Kasumi-1 (cell line): ENCODE measurements around the gene ABCB1.
A peak's percentile ranks its signal among the peaks of the same experiment; 100 is the strongest.

ENCODE experiments used
- DNase-seq, 2 experiments: peaks; one replicate each; lab custom pipeline; 2025; lab: John Stamatoyannopoulos, UW

Gene ABCB1

GRCh38 chr7:87600130-87601124 lies at the start of gene ABCB1:
ABCB1 (minus strand) TSS chr7:87600884; CDS start chr7:87600184, 700 bp downstream.
- peak; percentile 83 to 84 for DNase-seq

GRCh38 chr7:87648316-87648715 lies 47.6 kb upstream of the ABCB1 start:
- no peak for DNase-seq

- DNase-seq: no peak
Measured at GRCh38 chr7:87645446-87645845, 44.8 kb upstream of the ABCB1 start.

- DNase-seq: no peak
Measured at GRCh38 chr7:87635921-87636320, 35.2 kb upstream of the ABCB1 start.

- peak in 1 of 2 experiments; percentile 16 for DNase-seq
Measured at GRCh38 chr7:87628780-87629569, 28.3 kb upstream of the ABCB1 start.

GRCh38 chr7:87627634-87627994 lies 26.9 kb upstream of the ABCB1 start:
- peak in 1 of 2 experiments; percentile 44 for DNase-seq

- DNase-seq: no peak
Measured at GRCh38 chr7:87625101-87625500, 24.4 kb upstream of the ABCB1 start.

GRCh38 chr7:87624628-87625027 lies 23.9 kb upstream of the ABCB1 start:
- DNase-seq: peak; percentile 6 to 13

GRCh38 chr7:87615197-87615596 lies 14.5 kb upstream of the ABCB1 start:
- DNase-seq: no peak

GRCh38 chr7:87609916-87610315 lies 9.2 kb upstream of the ABCB1 start:
- DNase-seq: no peak

- no peak for DNase-seq
Measured at GRCh38 chr7:87608431-87608830, 7.7 kb upstream of the ABCB1 start.

- DNase-seq: no peak
Measured at GRCh38 chr7:87604264-87604663, 3.6 kb upstream of the ABCB1 start.

- peak; percentile 90 to 93 for DNase-seq
Measured at GRCh38 chr7:87599336-87599735, 1.3 kb downstream of the ABCB1 start.

- DNase-seq: peak; percentile 22 to 24
Measured at GRCh38 chr7:87598234-87599009, 2.3 kb downstream of the ABCB1 start.

GRCh38 chr7:87596696-87597095 lies 4.0 kb downstream of the ABCB1 start:
- no peak for DNase-seq

GRCh38 chr7:87596136-87596535 lies 4.5 kb downstream of the ABCB1 start:
- DNase-seq: no peak

GRCh38 chr7:87592300-87592699 lies 8.4 kb downstream of the ABCB1 start:
- no peak for DNase-seq

GRCh38 chr7:87591211-87591610 lies 9.5 kb downstream of the ABCB1 start:
- no peak for DNase-seq

GRCh38 chr7:87590578-87590977 lies 10.1 kb downstream of the ABCB1 start:
- no peak for DNase-seq

- no peak for DNase-seq
Measured at GRCh38 chr7:87589631-87590030, 11.1 kb downstream of the ABCB1 start.

GRCh38 chr7:87581723-87582122 lies 19.0 kb downstream of the ABCB1 start:
- DNase-seq: no peak

GRCh38 chr7:87580636-87581035 lies 20.0 kb downstream of the ABCB1 start:
- no peak for DNase-seq
